H54 (cell line): ENCODE data around the gene USP24.
A peak's percentile ranks its signal among the peaks of the same experiment; 100 is the strongest.
"Not testable (repeated sequence)": the region's sequence is repeated elsewhere in the genome, so short reads cannot be mapped to it uniquely, and the experiment has no call there.

Experiments
- DNase-seq: peaks from one replicate; pipeline ENCODE4 v3.0.0; 2011; ENCODE audit warnings: low spot score, mixed read lengths; ENCODE audit not compliant: insufficient read length
- FAIRE-seq: peaks from 3 replicates; lab custom pipeline; 2011; peaks lifted over from hg19 to GRCh38; lab: Jason Lieb, UNC
- POLR2A ChIP-seq: IDR thresholded peaks from 2 replicates; pipeline ENCODE4 v1.6.1; 2011; ENCODE audit warnings: low read depth, mild to moderate bottlenecking, low read length

USP24 gene

DNA sequence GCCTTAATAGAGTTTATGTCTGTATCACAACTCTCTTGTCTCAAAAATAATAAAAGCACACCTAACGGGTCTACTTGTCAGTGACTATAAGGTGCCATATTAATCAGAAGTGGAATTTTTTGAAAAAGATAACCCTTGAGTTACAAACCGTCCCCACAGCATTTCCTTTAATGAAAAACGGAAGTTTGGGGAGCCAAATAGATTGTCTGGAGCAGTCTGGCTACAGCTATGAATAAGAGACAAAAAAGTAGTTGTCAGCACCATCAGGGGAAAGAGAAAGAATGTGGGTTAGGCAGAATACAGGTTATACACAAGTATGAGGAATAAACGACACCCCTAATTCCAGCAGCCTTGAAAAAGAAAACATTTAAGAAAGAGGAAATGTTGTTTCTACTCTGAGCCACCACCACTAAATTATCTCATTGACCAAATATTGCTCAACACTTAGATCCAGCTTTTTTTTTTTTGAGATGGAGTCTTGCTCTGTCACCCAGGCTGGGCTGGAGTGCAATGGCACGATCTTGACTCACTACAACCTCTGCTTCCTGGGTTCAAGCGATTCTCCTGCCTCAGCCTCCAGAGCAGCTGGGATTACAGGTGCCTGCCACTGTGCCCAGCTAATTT lies 29.4 kb upstream of the USP24 start:
- FAIRE-seq (no peak), DNase-seq (no peak)
- TF ChIP-seq POLR2A, result no peak

DNA sequence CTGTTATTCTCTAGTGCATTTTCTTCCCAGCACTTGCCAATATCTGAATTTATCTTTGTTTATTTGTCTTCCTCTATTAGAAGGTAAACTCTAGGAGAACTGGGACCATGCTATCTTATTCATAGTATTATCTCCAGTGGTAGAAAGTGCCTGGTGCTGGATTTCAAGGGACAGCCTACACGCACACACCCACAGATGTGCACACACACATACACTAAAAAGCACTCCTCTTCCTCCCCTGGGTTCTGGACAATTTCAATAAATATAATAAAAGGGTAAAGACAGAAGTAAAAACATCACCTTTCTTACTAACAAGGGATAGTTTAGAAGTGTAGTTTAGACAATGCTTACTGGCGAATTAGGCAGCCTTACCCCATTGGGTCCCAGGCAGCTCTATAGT lies 28.5 kb upstream of the USP24 start:
- FAIRE-seq, result no peak
- no peak for DNase-seq
- TF ChIP-seq POLR2A, result no peak

DNA sequence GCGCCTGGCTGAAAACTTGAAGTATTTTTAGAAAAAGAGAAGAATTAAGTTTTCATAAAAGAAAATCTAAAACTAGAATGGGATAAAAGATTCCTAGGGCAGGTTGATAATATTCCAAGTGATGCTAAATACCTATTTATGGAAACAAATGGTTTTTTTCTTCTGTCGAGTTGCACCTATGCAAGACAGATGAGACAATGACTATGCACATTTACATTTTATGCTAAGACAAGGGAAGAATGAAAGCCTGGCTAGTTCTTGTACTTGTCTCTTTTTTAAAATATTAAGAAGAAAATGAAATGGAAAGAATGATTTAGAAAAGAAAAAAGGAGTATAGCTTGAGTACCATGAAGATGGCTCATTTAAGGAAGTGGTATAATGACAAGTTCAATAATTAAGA lies 24.4 kb upstream of the USP24 start:
- no peak for DNase-seq
- no peak for FAIRE-seq
- TF ChIP-seq POLR2A, result no peak

GRCh38 chr1:55235722-55236121 lies 20.6 kb upstream of the USP24 start:
- peak; percentile 84 for FAIRE-seq
- DNase-seq, result peak; percentile 43
- TF ChIP-seq POLR2A, result no peak

DNA sequence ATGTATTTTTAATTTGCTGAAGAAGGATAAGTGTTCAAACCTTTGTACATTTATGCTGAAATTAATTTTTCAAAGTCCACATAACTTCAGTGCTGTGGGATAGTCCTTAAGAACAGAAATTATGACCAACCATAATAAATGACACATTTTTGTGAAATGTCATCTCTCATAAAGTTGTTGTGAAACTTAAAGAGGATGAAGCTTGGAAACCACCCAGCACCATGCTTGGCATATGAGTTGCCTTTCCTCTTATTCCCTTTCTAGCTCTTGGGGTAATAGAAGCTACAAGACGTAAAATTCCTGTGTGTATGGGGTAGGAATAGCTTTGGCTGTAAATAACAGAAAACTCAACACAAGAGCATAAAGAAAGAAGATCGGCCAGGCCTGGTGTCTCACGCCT lies 18.9 kb upstream of the USP24 start:
- FAIRE-seq (peak; percentile 11), DNase-seq (no peak)
- no peak for TF ChIP-seq POLR2A

- DNase-seq (no peak), FAIRE-seq (no peak)
- no peak for TF ChIP-seq POLR2A
Measured at GRCh38 chr1:55233145-55233777, 18.1 kb upstream of the USP24 start.

DNA sequence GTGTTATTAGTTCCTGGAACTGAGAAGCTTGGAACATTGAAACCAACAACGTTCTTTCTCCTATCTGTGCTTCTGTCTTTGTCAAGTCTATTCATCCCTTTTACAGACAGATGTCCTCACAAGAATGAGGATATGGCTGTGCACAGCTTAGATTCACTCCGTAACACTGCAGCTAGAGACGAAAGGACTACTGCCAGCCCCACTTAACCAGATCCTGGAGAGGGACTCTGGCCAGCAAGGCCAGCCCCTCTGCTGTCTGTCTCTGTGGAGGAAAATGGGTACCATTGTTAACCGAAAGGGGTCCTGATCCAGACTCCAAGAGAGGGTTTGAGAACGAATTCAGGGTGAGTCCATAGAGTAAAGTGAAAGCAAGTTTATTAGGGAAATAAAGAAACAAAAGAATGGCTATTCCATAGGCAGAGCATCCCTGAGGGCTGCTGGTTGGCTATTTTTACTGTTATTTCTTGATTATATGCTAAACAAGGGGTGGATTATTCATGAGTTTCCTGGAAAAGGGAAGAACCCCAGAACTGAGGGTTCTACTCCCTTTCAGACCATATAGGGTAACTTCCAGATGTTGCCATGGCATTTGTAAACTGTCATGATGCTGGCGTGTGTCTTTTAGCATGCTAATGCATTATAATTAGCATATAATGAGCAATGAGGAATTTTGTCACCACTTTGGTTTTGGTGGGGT lies 17.4 kb upstream of the USP24 start:
- TF ChIP-seq POLR2A, result no peak
- no peak for FAIRE-seq
- no peak for DNase-seq

DNA sequence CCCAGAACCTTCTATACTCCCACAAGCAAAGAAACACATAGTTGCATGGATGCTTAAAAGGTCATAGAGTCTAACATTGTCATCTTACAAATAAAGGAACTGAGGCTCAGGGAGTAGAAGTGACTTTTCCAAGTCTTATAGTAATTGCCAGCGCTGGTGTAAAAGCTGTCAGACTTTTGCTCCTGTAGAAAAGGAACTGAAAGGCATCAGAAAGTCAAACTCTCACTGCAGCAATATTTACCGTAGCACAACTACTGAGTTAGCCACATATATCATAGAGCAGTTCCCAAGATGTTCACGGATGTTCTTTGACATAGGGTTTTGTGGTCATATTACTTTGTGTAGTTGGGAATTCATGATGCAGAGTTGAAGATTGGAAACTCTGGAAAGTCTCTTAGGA lies 16.6 kb upstream of the USP24 start:
- FAIRE-seq (no peak), DNase-seq (no peak)
- no peak for TF ChIP-seq POLR2A

DNA sequence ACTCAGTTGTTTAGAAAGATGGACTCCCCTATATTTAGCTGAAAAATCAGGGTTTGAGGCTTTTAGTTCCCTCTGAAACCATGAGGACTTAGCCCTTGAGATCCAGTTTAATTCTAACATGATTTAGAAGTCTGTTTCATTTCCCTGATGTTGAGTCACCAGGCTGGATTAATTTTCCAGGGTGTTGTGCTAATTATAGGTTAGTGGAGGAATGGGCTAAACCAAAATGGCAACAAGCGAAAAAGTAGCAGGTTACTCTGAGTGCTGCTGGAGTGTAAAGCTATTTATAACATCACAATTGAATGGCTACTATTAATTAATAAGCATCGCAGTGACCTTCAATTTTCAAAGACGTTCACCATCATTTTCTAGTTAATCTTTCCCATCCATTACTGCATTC lies 15.5 kb upstream of the USP24 start:
- FAIRE-seq (no peak), DNase-seq (no peak)
- TF ChIP-seq POLR2A, result no peak

DNA sequence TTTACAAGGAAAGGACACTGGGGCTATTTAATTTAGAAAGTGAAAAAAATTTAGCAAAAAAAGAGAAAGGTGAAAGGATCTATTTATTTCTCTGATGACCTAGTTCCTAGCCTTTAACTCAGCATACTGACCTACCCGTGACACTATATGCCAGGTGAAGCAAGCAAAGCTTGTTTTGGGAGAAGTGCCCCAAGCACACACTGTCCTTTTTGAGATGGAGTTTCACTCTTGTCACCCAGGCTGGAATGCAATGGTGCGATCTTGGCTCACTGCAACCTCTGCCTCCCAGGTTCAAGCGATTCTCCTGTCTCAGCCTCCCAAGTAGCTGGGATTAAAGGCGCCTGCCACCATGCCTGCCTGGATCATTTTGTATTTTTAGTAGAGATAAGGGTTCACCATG lies 14.6 kb upstream of the USP24 start:
- not testable (repeated sequence) for DNase-seq, FAIRE-seq

DNA sequence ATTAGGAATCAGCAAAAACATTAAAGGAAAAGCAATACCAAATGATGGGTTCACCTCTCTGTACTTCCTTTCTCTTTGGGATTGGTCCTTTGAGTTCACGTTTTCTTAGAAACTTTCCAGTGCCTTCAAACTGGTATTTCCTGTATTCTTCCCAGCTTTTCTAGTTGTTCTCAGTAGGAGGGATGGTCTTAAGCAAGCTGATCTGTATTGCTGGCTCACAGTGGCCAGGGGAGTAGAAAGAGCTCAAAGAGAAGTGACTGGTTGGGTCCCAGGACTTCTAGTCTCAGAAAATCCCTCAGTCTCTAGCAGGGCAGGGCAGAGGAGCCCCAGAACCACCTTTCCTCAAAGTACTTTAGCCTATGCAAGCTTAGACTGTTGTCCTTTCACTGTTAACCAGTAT lies 10.1 kb upstream of the USP24 start:
- no peak for TF ChIP-seq POLR2A
- DNase-seq (no peak), FAIRE-seq (no peak)

DNA sequence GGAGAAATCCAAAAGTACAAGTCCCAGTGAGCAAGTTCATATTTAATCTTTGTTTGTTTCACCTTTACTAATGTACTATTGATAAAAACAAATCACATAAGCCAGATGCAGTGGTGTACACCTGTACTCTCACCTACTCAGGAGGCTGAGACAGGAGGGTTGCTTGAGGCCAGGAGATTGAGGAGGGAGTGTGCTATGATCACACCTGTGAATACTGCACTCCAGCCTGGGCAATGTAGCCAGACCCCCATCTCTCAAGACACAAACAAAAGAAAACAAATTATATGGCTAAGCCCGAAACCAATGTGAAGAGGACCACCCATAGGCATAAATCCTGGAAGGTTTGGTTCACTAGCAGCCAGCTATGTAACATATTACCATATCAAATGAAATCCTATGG lies 9.6 kb upstream of the USP24 start:
- DNase-seq, result no peak
- no peak for FAIRE-seq
- no peak for TF ChIP-seq POLR2A

GRCh38 chr1:55222152-55222551 lies 7.0 kb upstream of the USP24 start:
- TF ChIP-seq POLR2A, result no peak
- FAIRE-seq, result no peak
- no peak for DNase-seq

- no peak for FAIRE-seq
- TF ChIP-seq POLR2A, result no peak
- DNase-seq, result no peak
Measured at GRCh38 chr1:55217226-55217986, 2.2 kb upstream of the USP24 start.

DNA sequence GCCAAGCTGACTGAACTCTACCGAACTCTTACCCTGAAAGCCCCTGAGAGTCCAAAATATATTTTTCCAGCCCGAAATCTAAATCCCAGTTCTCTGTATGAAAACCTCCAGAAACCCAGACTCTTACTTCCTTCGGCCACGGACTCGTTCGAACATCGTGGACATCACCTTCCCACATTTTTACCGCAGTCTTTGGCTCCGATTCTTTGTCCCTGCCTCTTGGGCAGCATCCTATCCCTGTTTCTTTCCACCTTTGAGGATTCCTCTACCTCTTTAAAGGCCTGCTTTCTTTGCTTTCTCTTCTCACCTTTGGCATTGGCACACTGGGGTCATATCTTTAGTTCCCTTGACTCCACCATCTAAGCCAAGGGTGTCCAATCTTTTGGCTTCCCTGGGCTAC lies 932 bp upstream of the USP24 start:
- no peak for TF ChIP-seq POLR2A
- FAIRE-seq, result no peak
- DNase-seq, result no peak
